B cell (primary cell): ENCODE measurements around the gene RGS3. TPM values are rescaled to one million over a fixed set of nuclear protein-coding genes. Genes with fewer than 3 reads are reported as not detected.
A peak's percentile ranks its signal among the peaks of the same experiment; 100 is the strongest.

Source experiments
- ATAC-seq: fragments of 200-7000 bp; cut with Tn5 transposase; one replicate; pipeline ENCODE4 v1.10.0; 2021; ENCODE audit warnings: low read depth, mild to moderate bottlenecking, moderate number of reproducible peaks, moderate library complexity
- CTCF ChIA-PET: fragments of 350-600 bp; sonication (Branson Sonifier 250); formaldehyde crosslinking; loops from one replicate; lab custom pipeline; 2021; ENCODE audit warnings: antibody characterized with exemption, inconsistent platforms; lab: Charles Lee
- POLR2A ChIA-PET: fragments of 350-600 bp; sonication (Branson Sonifier 250); formaldehyde crosslinking; loops from one replicate; lab custom pipeline; 2021; ENCODE audit warnings: antibody characterized with exemption; lab: Charles Lee
- DNase-seq: peaks from one replicate; pipeline ENCODE4 v3.0.0; 2013
- H2AFZ ChIP-seq: 2 replicates; pipeline ENCODE4 v1.6.1; 2012; ENCODE audit warnings: mild to moderate bottlenecking, low read depth, low read length; ENCODE audit not compliant: insufficient read depth, poor library complexity, severe bottlenecking
- H3K27ac ChIP-seq, 2 donors: 1 replicate in 1 of 2; 2 replicates in 1 of 2; pipeline ENCODE4 v1.5.1; 2012 to 2013; ENCODE audit warnings: low read length in 2 of 2, mild to moderate bottlenecking in 2 of 2, moderate library complexity in 1 of 2
- H3K27me3 ChIP-seq, 4 experiments: fragments of 200-600 bp in 1 of 4; sonication (generic) in 1 of 4; replicated peaks in 1 of 4; 1 replicate in 2 of 4; 2 replicates in 2 of 4; pipeline versions ENCODE4 v1.6.1 to v1.7.0; 2013 to 2016; ENCODE audit warnings: low read length in 3 of 4, mild to moderate bottlenecking in 2 of 4, mixed read lengths in 1 of 4, moderate library complexity in 1 of 4; ENCODE audit not compliant: insufficient read depth in 4 of 4, control insufficient read depth in 3 of 4; ENCODE audit errors: control extremely low read depth in 1 of 4
- H3K36me3 ChIP-seq, 2 experiments: replicated peaks in 1 of 2; 1 replicate in 1 of 2; 2 replicates in 1 of 2; pipeline versions ENCODE4 v1.6.1 to v1.7.1; 2013; ENCODE audit warnings: low read length in 1 of 2; ENCODE audit not compliant: insufficient read depth in 2 of 2, control insufficient read depth in 1 of 2; ENCODE audit errors: control extremely low read depth in 1 of 2, extremely low read depth in 1 of 2
- H3K4me1 ChIP-seq, 2 donors: fragments of 200-600 bp in 1 of 2; sonication (generic) in 1 of 2; 1 replicate in 1 of 2; 2 replicates in 1 of 2; pipeline versions ENCODE4 v1.5.1 to v1.6.1; 2013 to 2017; ENCODE audit warnings: low read length in 2 of 2; ENCODE audit not compliant: control insufficient read depth in 2 of 2, insufficient read depth in 2 of 2
- H3K4me2 ChIP-seq: replicated peaks from 2 replicates; pipeline ENCODE3; 2012; ENCODE audit warnings: mild to moderate bottlenecking, low read depth, low read length; ENCODE audit not compliant: poor library complexity, severe bottlenecking
- H3K4me3 ChIP-seq, 5 experiments: fragments of 200-600 bp in 1 of 5; sonication (generic) in 1 of 5; 1 replicate in 3 of 5; 2 replicates in 2 of 5; pipeline versions ENCODE4 v1.5.1 to v1.7.0; 2011 to 2016; ENCODE audit warnings: low read length in 4 of 5, mild to moderate bottlenecking in 4 of 5, low read depth in 2 of 5, control low read depth in 1 of 5, moderate library complexity in 1 of 5; ENCODE audit not compliant: insufficient read depth in 1 of 5; ENCODE audit errors: control extremely low read depth in 1 of 5, extremely low read depth in 1 of 5
- H3K79me2 ChIP-seq: fragments of 200-600 bp; sonication (generic); one replicate; pipeline ENCODE4 v1.6.0; 2016; ENCODE audit warnings: low read length; ENCODE audit not compliant: control insufficient read depth, insufficient read depth
- H3K9ac ChIP-seq: fragments of 200-600 bp; sonication (generic); 2 replicates; pipeline ENCODE4 v1.6.1; 2017; ENCODE audit warnings: mild to moderate bottlenecking, low read length, moderate library complexity
- H3K9me3 ChIP-seq, 3 donors: one replicate each; pipeline versions ENCODE4 v1.6.1 to v1.7.1; 2013; ENCODE audit warnings: low read length in 2 of 3; ENCODE audit not compliant: control insufficient read depth in 2 of 3, insufficient read depth in 1 of 3; ENCODE audit errors: control extremely low read depth in 1 of 3
- H4K20me1 ChIP-seq: 2 replicates; pipeline ENCODE4 v1.6.0; 2012; ENCODE audit warnings: mild to moderate bottlenecking, low read length; ENCODE audit not compliant: insufficient read depth, control insufficient read depth, poor library complexity, severe bottlenecking
- H3K27ac Mint-ChIP-seq: one replicate; pipeline ENCODE4 v1.8.0; 2021; ENCODE audit warnings: mixed read lengths
- H3K27me3 Mint-ChIP-seq: one replicate; pipeline ENCODE4 v1.8.0; 2021; ENCODE audit warnings: mixed read lengths
- H3K4me1 Mint-ChIP-seq: one replicate; pipeline ENCODE4 v1.8.0; 2021; ENCODE audit warnings: mixed read lengths
- H3K4me3 Mint-ChIP-seq: one replicate; pipeline ENCODE4 v1.8.0; 2021; ENCODE audit warnings: mixed read lengths
- H3K9me3 Mint-ChIP-seq: one replicate; pipeline ENCODE4 v1.8.0; 2022; ENCODE audit warnings: mixed read lengths; ENCODE audit not compliant: insufficient read depth
- EZH2 ChIP-seq: IDR thresholded peaks from 2 replicates; pipeline ENCODE4 v1.6.1; 2012; ENCODE audit warnings: borderline replicate concordance, low read depth, mild to moderate bottlenecking, moderate library complexity, low read length; ENCODE audit not compliant: insufficient read depth, poor library complexity, severe bottlenecking
- WGBS: methylation state at CpG from one replicate; pipeline ENCODE4 v1.1.5; 2013; ENCODE audit warnings: missing lambda C conversion rate; ENCODE audit not compliant: insufficient coverage; 5-methylcytosine and 5-hydroxymethylcytosine counted together
- intact Hi-C: fragments of 100-400 bp; cut with micrococcal nuclease; formaldehyde crosslinking; loops from one replicate; pipeline ENCODE4 v1.10.0; 2022
- polyA plus RNA-seq: library from polyadenylated mRNA; depleted of rRNA; stranded (reverse); fragments of >200 nt; gene quantifications from 2 replicates; pipeline ENCODE4 v1.2.3, GENCODE V29; 2012
- total RNA-seq, 2 donors: library from RNA; stranded (reverse); fragments of 120-200 nt in 1 of 2; gene quantifications; 1 replicate in 1 of 2; 2 replicates in 1 of 2; pipeline versions ENCODE4 v1.2.3 to v1.2.4, GENCODE V29; 2013 to 2022
- TF ChIP-seq, protein P1 (sequence below): fragments of 200-600 bp; IDR thresholded peaks from one replicate; pipeline ENCODE4 v1.8.0; 2022; ENCODE audit warnings: antibody characterized with exemption, mild to moderate bottlenecking

RGS3 gene
- total and polyA plus RNA-seq, 2 donors (not counting 1 experiment from before 2014, with no cell fraction given): 12.0 to 15.6 TPM

DNA sequence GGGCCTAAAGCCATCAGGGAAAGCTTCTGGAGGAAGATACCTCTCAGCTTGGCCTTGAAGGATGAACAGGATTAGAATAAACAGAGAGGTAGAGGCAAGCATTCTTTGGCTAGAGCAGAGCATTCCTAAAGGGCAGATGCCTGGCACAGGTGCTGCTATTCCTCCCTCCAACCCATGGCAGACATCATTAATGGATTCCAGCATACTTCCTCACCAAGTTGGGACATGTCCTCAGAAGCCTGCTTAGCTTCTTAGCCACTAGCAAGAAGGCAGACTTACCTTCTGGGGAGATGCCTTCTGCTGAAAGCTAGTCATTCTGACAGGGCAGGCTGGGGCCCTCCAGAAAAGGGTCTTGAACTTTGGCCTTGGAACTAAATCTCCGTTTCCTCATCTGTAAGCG, 122.0 kb downstream of the RGS3 start:
- no peaks in the 10 kb centered on the region for H3K27me3 ChIP-seq
- CTCF ChIA-PET: interaction anchor here (1.2 to 11.2 kb wide), 3 partner anchors 69 to 311 kb away, joined by 7 to 411 read pairs (median 81); partner anchors contain the start of genes CDC26 and PRPF4
- no peak overlapping the region for H3K27ac ChIP-seq
- H3K9me3 ChIP-seq: no peaks in the 10 kb centered on the region
- POLR2A ChIA-PET: no interaction called here
- no peak overlapping the region for H3K27ac Mint-ChIP-seq
- intact Hi-C loops: no loop called here
- H3K36me3 ChIP-seq: peaks cover 2 to 42% of the 10 kb centered on the region in 2 experiments
- no peak for ATAC-seq
- TF ChIP-seq EZH2: no peak
- TF ChIP-seq, protein P1, sequence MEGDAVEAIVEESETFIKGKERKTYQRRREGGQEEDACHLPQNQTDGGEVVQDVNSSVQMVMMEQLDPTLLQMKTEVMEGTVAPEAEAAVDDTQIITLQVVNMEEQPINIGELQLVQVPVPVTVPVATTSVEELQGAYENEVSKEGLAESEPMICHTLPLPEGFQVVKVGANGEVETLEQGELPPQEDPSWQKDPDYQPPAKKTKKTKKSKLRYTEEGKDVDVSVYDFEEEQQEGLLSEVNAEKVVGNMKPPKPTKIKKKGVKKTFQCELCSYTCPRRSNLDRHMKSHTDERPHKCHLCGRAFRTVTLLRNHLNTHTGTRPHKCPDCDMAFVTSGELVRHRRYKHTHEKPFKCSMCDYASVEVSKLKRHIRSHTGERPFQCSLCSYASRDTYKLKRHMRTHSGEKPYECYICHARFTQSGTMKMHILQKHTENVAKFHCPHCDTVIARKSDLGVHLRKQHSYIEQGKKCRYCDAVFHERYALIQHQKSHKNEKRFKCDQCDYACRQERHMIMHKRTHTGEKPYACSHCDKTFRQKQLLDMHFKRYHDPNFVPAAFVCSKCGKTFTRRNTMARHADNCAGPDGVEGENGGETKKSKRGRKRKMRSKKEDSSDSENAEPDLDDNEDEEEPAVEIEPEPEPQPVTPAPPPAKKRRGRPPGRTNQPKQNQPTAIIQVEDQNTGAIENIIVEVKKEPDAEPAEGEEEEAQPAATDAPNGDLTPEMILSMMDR: no peak
- no peak overlapping the region for H3K4me3 ChIP-seq
- no peak overlapping the region for H2AFZ ChIP-seq
- peaks cover 21% of the 10 kb centered on the region for H3K79me2 ChIP-seq
- H3K4me2 ChIP-seq: no peak overlapping the region
- H3K9ac ChIP-seq: no peak overlapping the region
- no peaks in the 10 kb centered on the region for H3K9me3 Mint-ChIP-seq
- no peaks in the 10 kb centered on the region for H3K27me3 Mint-ChIP-seq
- H3K4me3 Mint-ChIP-seq: no peak overlapping the region
- H3K4me1 ChIP-seq: peaks cover 18 to 33% of the 10 kb centered on the region in 2 donors
- no CpG with 5 or more reads among the region's 2 CpGs for WGBS
- DNase-seq: no peak
- peaks cover 24% of the 10 kb centered on the region for H4K20me1 ChIP-seq
- H3K4me1 Mint-ChIP-seq: peaks cover 40% of the 10 kb centered on the region

DNA sequence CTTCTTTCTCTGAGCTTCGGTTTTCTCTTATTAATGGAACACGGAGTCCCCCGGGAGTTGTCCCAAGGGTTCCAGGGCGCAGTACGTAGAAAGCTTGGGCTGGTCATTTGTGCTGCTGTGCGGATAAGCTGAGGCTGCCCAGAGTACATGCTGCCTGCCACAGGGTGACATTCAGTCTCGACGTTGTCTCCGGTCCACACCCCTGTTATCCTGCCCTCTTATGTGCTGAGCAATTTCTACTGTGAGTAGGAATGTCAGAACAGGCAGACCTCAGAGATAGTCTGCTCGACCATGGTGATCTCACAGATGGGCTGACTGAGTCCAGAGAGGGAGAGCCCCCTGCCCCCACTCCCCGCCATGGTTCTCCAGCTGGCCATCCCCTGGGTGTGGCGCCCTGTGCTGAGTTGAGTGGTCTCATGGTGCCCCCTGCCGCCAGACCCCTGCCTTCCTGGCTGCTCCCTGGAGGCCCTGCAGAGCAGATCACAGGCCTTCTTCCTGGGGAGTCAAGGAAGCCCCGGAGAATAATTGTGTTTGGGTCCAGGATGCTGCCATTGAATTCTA, 124.0 kb downstream of the RGS3 start:
- Histone ChIP-seq H3K36me3 (peaks cover 2 to 59% of the 10 kb centered on the region in 2 experiments), H3K4me2 (no peak overlapping the region), H4K20me1 (peaks cover 28% of the 10 kb centered on the region), H3K79me2 (peaks cover 17% of the 10 kb centered on the region), H3K4me3 (no peak overlapping the region), H3K27ac (no peak overlapping the region), H3K9me3 (no peaks in the 10 kb centered on the region), H2AFZ (no peak overlapping the region), H3K27me3 (no peaks in the 10 kb centered on the region), H3K9ac (no peak overlapping the region), H3K4me1 (peaks cover 1 to 13% of the 10 kb centered on the region in 2 donors)
- ChIA-PET CTCF (interaction anchor here (0.9 to 11.2 kb wide), 10 partner anchors 9 to 314 kb away, joined by 3 to 411 read pairs (median 4); partner anchors contain the start of genes ALAD, CDC26 and PRPF4), POLR2A (interaction anchor here (1.2 kb wide), 1 partner anchor 9 kb away, joined by 3 read pairs; no protein-coding TSS in a partner anchor)
- Mint-ChIP-seq H3K27ac (peak overlapping the region; percentile 26), H3K4me1 (peaks cover 22% of the 10 kb centered on the region), H3K4me3 (no peak overlapping the region), H3K27me3 (no peaks in the 10 kb centered on the region), H3K9me3 (no peaks in the 10 kb centered on the region)
- 89% methylated on average over 12 of the region's 14 CpGs for WGBS
- intact Hi-C loops: no loop called here
- no peak for TF ChIP-seq EZH2
- TF ChIP-seq, protein P1: no peak
- ATAC-seq: peak; percentile 57
- DNase-seq: peak; percentile 36
